ENCODE data around the gene SPCS3.
"Not testable (repeated sequence)": the region's sequence is repeated elsewhere in the genome, so short reads cannot be mapped to it uniquely, and the experiment has no call there.

SPCS3 gene

DNA sequence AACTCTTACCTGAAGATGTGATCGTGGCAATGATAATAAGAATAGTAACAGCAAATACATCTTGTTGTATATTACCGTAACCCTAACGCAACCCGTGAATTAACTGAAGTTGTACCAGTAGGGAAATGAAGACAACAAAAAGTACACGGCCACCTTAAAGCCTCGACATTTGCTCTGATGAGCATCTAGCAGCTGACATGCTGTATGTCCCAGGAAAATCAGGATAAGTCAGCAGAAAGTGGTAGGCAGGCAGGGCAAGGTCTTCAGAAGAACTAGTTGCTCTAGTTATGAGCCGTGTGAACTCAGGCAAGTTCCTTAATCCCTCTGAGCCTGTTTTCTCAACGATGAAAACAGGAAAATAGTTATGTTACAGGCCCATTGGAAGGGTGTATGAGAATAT, 43.1 kb upstream of the SPCS3 start:
- ChIA-PET POLR2A (no interaction called here), CTCF (interaction anchor here (0.7 to 1.3 kb wide), 3 partner anchors 16 to 126 kb away, joined by 3 to 7 read pairs (median 3); no protein-coding TSS in a partner anchor)
- no peak for TF ChIP-seq FOXK2 (IDR thresholded peaks at IDR 0.05)
- DNase-seq (ENCODE audit: extremely low spot score): no peak

- ChIA-PET POLR2A (no interaction called here), CTCF (interaction anchor here (0.5 to 1.3 kb wide), 9 partner anchors 8 to 127 kb away, joined by 3 to 7 read pairs (median 4); no protein-coding TSS in a partner anchor)
- DNase-seq (ENCODE audit: extremely low spot score): peak; percentile 73
- TF ChIP-seq ZNF384 (IDR thresholded peaks at IDR 0.05) (peak; percentile 98), ARNT (IDR thresholded peaks at IDR 0.05) (no peak)
Observed at GRCh38 chr4:176277162-176277904, 42.4 kb upstream of the SPCS3 start.

GRCh38 chr4:176279560-176279959, 40.2 kb upstream of the SPCS3 start:
- DNase-seq (ENCODE audit: extremely low spot score); POLR2A ChIA-PET: not testable (repeated sequence)
- CTCF ChIA-PET: interaction anchor here (0.6 kb wide), 1 partner anchor 998 kb away, joined by 3 read pairs; no protein-coding TSS in a partner anchor

- ChIA-PET POLR2A (no interaction called here), CTCF (no interaction called here)
- DNase-seq (ENCODE audit: extremely low spot score): no peak
Observed at GRCh38 chr4:176286728-176287127, 33.0 kb upstream of the SPCS3 start.

GRCh38 chr4:176287546-176287945, 32.2 kb upstream of the SPCS3 start:
- CTCF ChIA-PET: no interaction called here
- DNase-seq (ENCODE audit: extremely low spot score): no peak
- no peak for TF ChIP-seq ARNT (IDR thresholded peaks at IDR 0.05)
- no peak for TF ChIP-seq BHLHE40 (IDR thresholded peaks at IDR 0.05; ENCODE audit: borderline replicate concordance)
- TF ChIP-seq FOXA1 (IDR thresholded peaks at IDR 0.05): no peak
- no peak for TF ChIP-seq FOXM1 (IDR thresholded peaks at IDR 0.05; ENCODE audit: borderline replicate concordance)
- TF ChIP-seq ZNF384 (IDR thresholded peaks at IDR 0.05): no peak
- POLR2A ChIA-PET: interaction anchor here (1.1 kb wide), 1 partner anchor 31 kb away, joined by 3 read pairs; no protein-coding TSS in a partner anchor

More at GRCh38 chr4:176286728-176287127, 33.0 kb upstream of the SPCS3 start:
- TF ChIP-seq SUZ12 (IDR thresholded peaks at IDR 0.05) (no peak), ZNF384 (IDR thresholded peaks at IDR 0.05) (no peak), FOXM1 (IDR thresholded peaks at IDR 0.05; ENCODE audit: borderline replicate concordance) (no peak), FOXK2 (IDR thresholded peaks at IDR 0.05) (no peak), PKNOX1 (IDR thresholded peaks at IDR 0.05) (no peak), LEF1 (IDR thresholded peaks at IDR 0.05; ENCODE audit: borderline replicate concordance) (no peak), ARNT (IDR thresholded peaks at IDR 0.05) (no peak), BHLHE40 (IDR thresholded peaks at IDR 0.05; ENCODE audit: borderline replicate concordance) (no peak), TARDBP (IDR thresholded peaks at IDR 0.05) (no peak), FOXA1 (IDR thresholded peaks at IDR 0.05) (no peak), CTBP1 (IDR thresholded peaks at IDR 0.05; ENCODE audit: borderline replicate concordance) (no peak), HDGF (IDR thresholded peaks at IDR 0.05; ENCODE audit: borderline replicate concordance) (no peak)

DNA sequence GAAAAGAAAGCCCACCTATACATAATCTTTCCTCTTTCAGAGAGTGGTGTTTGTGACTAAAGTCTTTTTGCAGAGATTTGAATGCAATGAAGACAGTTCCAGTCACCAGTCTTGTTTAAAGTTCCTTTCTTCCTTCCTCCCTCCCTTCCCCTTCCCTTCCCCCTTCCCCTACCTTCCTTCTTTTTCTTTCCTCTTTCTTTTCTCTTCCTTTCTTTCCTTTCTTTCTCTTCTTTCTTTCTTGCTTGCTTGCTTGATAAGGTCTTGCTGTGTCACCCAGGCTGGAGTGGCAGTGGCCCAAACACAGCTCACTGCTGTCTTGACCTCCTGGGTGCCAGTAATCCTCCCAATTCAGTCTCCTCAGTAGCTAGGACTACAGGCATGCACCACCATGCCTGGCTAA, 31.7 kb upstream of the SPCS3 start:
- ChIA-PET CTCF (interaction anchor here (0.7 kb wide), 1 partner anchor 26 kb away, joined by 3 read pairs; no protein-coding TSS in a partner anchor), POLR2A (interaction anchor here (1.1 kb wide), 1 partner anchor 31 kb away, joined by 3 read pairs; no protein-coding TSS in a partner anchor)
- TF ChIP-seq L3MBTL2 (conservative IDR thresholded peaks at IDR 0.05) (no peak), TARDBP (IDR thresholded peaks at IDR 0.05) (no peak), CTBP1 (IDR thresholded peaks at IDR 0.05; ENCODE audit: borderline replicate concordance) (no peak), ELF4 (IDR thresholded peaks at IDR 0.05) (no peak), SUZ12 (IDR thresholded peaks at IDR 0.05) (no peak), HDGF (IDR thresholded peaks at IDR 0.05; ENCODE audit: borderline replicate concordance) (no peak), FOXA1 (IDR thresholded peaks at IDR 0.05) (no peak), PKNOX1 (IDR thresholded peaks at IDR 0.05) (no peak), FOXK2 (IDR thresholded peaks at IDR 0.05) (no peak), BHLHE40 (IDR thresholded peaks at IDR 0.05; ENCODE audit: borderline replicate concordance) (no peak), FOXM1 (IDR thresholded peaks at IDR 0.05; ENCODE audit: borderline replicate concordance) (no peak), ARNT (IDR thresholded peaks at IDR 0.05) (no peak), LEF1 (IDR thresholded peaks at IDR 0.05; ENCODE audit: borderline replicate concordance) (no peak), NFRKB (IDR thresholded peaks at IDR 0.05) (no peak), SP1 (IDR thresholded peaks at IDR 0.05) (no peak)
- no peak for DNase-seq (ENCODE audit: extremely low spot score)

DNA sequence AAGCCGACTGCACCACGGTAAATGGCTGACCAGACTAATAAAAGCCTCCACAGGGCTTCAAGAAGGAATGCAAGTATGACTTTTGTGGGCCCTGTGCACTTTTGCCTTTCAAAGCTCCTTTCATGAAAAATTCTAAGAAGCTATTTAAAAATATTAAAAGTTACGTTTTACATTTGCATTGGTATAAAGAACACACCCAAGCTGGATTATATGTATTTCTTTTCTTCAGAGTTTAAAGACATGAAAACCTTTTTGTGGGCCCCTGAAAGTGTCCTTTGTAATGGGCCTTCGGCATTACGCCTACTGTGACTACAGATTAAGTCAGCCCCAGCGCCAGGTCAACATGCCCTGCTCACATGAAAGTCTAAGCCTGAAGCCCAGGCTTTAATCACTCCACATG, 30.2 kb upstream of the SPCS3 start:
- no peak for DNase-seq (ENCODE audit: extremely low spot score)
- no peak for TF ChIP-seq NFRKB (IDR thresholded peaks at IDR 0.05)
- no peak for TF ChIP-seq BHLHE40 (IDR thresholded peaks at IDR 0.05; ENCODE audit: borderline replicate concordance)
- TF ChIP-seq TARDBP (IDR thresholded peaks at IDR 0.05): no peak
- no peak for TF ChIP-seq LEF1 (IDR thresholded peaks at IDR 0.05; ENCODE audit: borderline replicate concordance)
- no peak for TF ChIP-seq L3MBTL2 (conservative IDR thresholded peaks at IDR 0.05)
- TF ChIP-seq CTBP1 (IDR thresholded peaks at IDR 0.05; ENCODE audit: borderline replicate concordance): no peak
- no peak for TF ChIP-seq SUZ12 (IDR thresholded peaks at IDR 0.05)
- no peak for TF ChIP-seq HDGF (IDR thresholded peaks at IDR 0.05; ENCODE audit: borderline replicate concordance)
- no peak for TF ChIP-seq ZNF384 (IDR thresholded peaks at IDR 0.05)
- no peak for TF ChIP-seq ARNT (IDR thresholded peaks at IDR 0.05)
- no peak for TF ChIP-seq FOXA1 (IDR thresholded peaks at IDR 0.05)
- TF ChIP-seq SP1 (IDR thresholded peaks at IDR 0.05): no peak
- TF ChIP-seq PKNOX1 (IDR thresholded peaks at IDR 0.05): no peak
- TF ChIP-seq FOXK2 (IDR thresholded peaks at IDR 0.05): no peak
- TF ChIP-seq FOXM1 (IDR thresholded peaks at IDR 0.05; ENCODE audit: borderline replicate concordance): no peak
- no peak for TF ChIP-seq ELF4 (IDR thresholded peaks at IDR 0.05)
- ChIA-PET CTCF (no interaction called here), POLR2A (no interaction called here)

All from HEK293T (cell line).